B cell (primary cell): Measurements from ENCODE around the gene DPYSL3. TPM values are rescaled to one million over a fixed set of nuclear protein-coding genes. Genes with fewer than 3 reads are reported as not detected.

Experiments used
- ATAC-seq: fragments of 200-7000 bp; cut with Tn5 transposase; one replicate; pipeline ENCODE4 v1.10.0; 2021; ENCODE audit warnings: low read depth, mild to moderate bottlenecking, moderate number of reproducible peaks, moderate library complexity
- CTCF ChIA-PET: fragments of 350-600 bp; sonication (Branson Sonifier 250); formaldehyde crosslinking; loops from one replicate; lab custom pipeline; 2021; ENCODE audit warnings: antibody characterized with exemption, inconsistent platforms; lab: Charles Lee
- POLR2A ChIA-PET: fragments of 350-600 bp; sonication (Branson Sonifier 250); formaldehyde crosslinking; loops from one replicate; lab custom pipeline; 2021; ENCODE audit warnings: antibody characterized with exemption; lab: Charles Lee
- DNase-seq: peaks from one replicate; pipeline ENCODE4 v3.0.0; 2013
- H2AFZ ChIP-seq: 2 replicates; pipeline ENCODE4 v1.6.1; 2012; ENCODE audit warnings: mild to moderate bottlenecking, low read depth, low read length; ENCODE audit not compliant: insufficient read depth, poor library complexity, severe bottlenecking
- H3K27ac ChIP-seq, 2 donors: 1 replicate in 1 of 2; 2 replicates in 1 of 2; pipeline ENCODE4 v1.5.1; 2012 to 2013; ENCODE audit warnings: low read length in 2 of 2, mild to moderate bottlenecking in 2 of 2, moderate library complexity in 1 of 2
- H3K27me3 ChIP-seq, 4 experiments: fragments of 200-600 bp in 1 of 4; sonication (generic) in 1 of 4; replicated peaks in 1 of 4; 1 replicate in 2 of 4; 2 replicates in 2 of 4; pipeline versions ENCODE4 v1.6.1 to v1.7.0; 2013 to 2016; ENCODE audit warnings: low read length in 3 of 4, mild to moderate bottlenecking in 2 of 4, mixed read lengths in 1 of 4, moderate library complexity in 1 of 4; ENCODE audit not compliant: insufficient read depth in 4 of 4, control insufficient read depth in 3 of 4; ENCODE audit errors: control extremely low read depth in 1 of 4
- H3K36me3 ChIP-seq, 2 experiments: replicated peaks in 1 of 2; 1 replicate in 1 of 2; 2 replicates in 1 of 2; pipeline versions ENCODE4 v1.6.1 to v1.7.1; 2013; ENCODE audit warnings: low read length in 1 of 2; ENCODE audit not compliant: insufficient read depth in 2 of 2, control insufficient read depth in 1 of 2; ENCODE audit errors: control extremely low read depth in 1 of 2, extremely low read depth in 1 of 2
- H3K4me1 ChIP-seq, 2 donors: fragments of 200-600 bp in 1 of 2; sonication (generic) in 1 of 2; 1 replicate in 1 of 2; 2 replicates in 1 of 2; pipeline versions ENCODE4 v1.5.1 to v1.6.1; 2013 to 2017; ENCODE audit warnings: low read length in 2 of 2; ENCODE audit not compliant: control insufficient read depth in 2 of 2, insufficient read depth in 2 of 2
- H3K4me2 ChIP-seq: replicated peaks from 2 replicates; pipeline ENCODE3; 2012; ENCODE audit warnings: mild to moderate bottlenecking, low read depth, low read length; ENCODE audit not compliant: poor library complexity, severe bottlenecking
- H3K4me3 ChIP-seq, 5 experiments: fragments of 200-600 bp in 1 of 5; sonication (generic) in 1 of 5; 1 replicate in 3 of 5; 2 replicates in 2 of 5; pipeline versions ENCODE4 v1.5.1 to v1.7.0; 2011 to 2016; ENCODE audit warnings: low read length in 4 of 5, mild to moderate bottlenecking in 4 of 5, low read depth in 2 of 5, control low read depth in 1 of 5, moderate library complexity in 1 of 5; ENCODE audit not compliant: insufficient read depth in 1 of 5; ENCODE audit errors: control extremely low read depth in 1 of 5, extremely low read depth in 1 of 5
- H3K79me2 ChIP-seq: fragments of 200-600 bp; sonication (generic); one replicate; pipeline ENCODE4 v1.6.0; 2016; ENCODE audit warnings: low read length; ENCODE audit not compliant: control insufficient read depth, insufficient read depth
- H3K9ac ChIP-seq: fragments of 200-600 bp; sonication (generic); 2 replicates; pipeline ENCODE4 v1.6.1; 2017; ENCODE audit warnings: mild to moderate bottlenecking, low read length, moderate library complexity
- H3K9me3 ChIP-seq, 3 donors: one replicate each; pipeline versions ENCODE4 v1.6.1 to v1.7.1; 2013; ENCODE audit warnings: low read length in 2 of 3; ENCODE audit not compliant: control insufficient read depth in 2 of 3, insufficient read depth in 1 of 3; ENCODE audit errors: control extremely low read depth in 1 of 3
- H4K20me1 ChIP-seq: 2 replicates; pipeline ENCODE4 v1.6.0; 2012; ENCODE audit warnings: mild to moderate bottlenecking, low read length; ENCODE audit not compliant: insufficient read depth, control insufficient read depth, poor library complexity, severe bottlenecking
- H3K27ac Mint-ChIP-seq: one replicate; pipeline ENCODE4 v1.8.0; 2021; ENCODE audit warnings: mixed read lengths
- H3K27me3 Mint-ChIP-seq: one replicate; pipeline ENCODE4 v1.8.0; 2021; ENCODE audit warnings: mixed read lengths
- H3K4me1 Mint-ChIP-seq: one replicate; pipeline ENCODE4 v1.8.0; 2021; ENCODE audit warnings: mixed read lengths
- H3K4me3 Mint-ChIP-seq: one replicate; pipeline ENCODE4 v1.8.0; 2021; ENCODE audit warnings: mixed read lengths
- H3K9me3 Mint-ChIP-seq: one replicate; pipeline ENCODE4 v1.8.0; 2022; ENCODE audit warnings: mixed read lengths; ENCODE audit not compliant: insufficient read depth
- CTCF ChIP-seq: fragments of 200-600 bp; IDR thresholded peaks from one replicate; pipeline ENCODE4 v1.8.0; 2022; ENCODE audit warnings: antibody characterized with exemption, mild to moderate bottlenecking
- EZH2 ChIP-seq: IDR thresholded peaks from 2 replicates; pipeline ENCODE4 v1.6.1; 2012; ENCODE audit warnings: borderline replicate concordance, low read depth, mild to moderate bottlenecking, moderate library complexity, low read length; ENCODE audit not compliant: insufficient read depth, poor library complexity, severe bottlenecking
- whole genome bisulfite sequencing: methylation state at CpG from one replicate; pipeline ENCODE4 v1.1.5; 2013; ENCODE audit warnings: missing lambda C conversion rate; ENCODE audit not compliant: insufficient coverage; 5-methylcytosine and 5-hydroxymethylcytosine counted together
- intact Hi-C: fragments of 100-400 bp; cut with micrococcal nuclease; formaldehyde crosslinking; loops from one replicate; pipeline ENCODE4 v1.10.0; 2022
- polyA plus RNA-seq: library from polyadenylated mRNA; depleted of rRNA; stranded (reverse); fragments of >200 nt; gene quantifications from 2 replicates; pipeline ENCODE4 v1.2.3, GENCODE V29; 2012
- total RNA-seq, 2 donors: library from RNA; stranded (reverse); fragments of 120-200 nt in 1 of 2; gene quantifications; 1 replicate in 1 of 2; 2 replicates in 1 of 2; pipeline versions ENCODE4 v1.2.3 to v1.2.4, GENCODE V29; 2013 to 2022

DPYSL3 gene
- total and polyA plus RNA-seq, 2 donors (not counting 1 experiment from before 2014, with no cell fraction given): not detected

- Histone ChIP-seq H3K9me3 (no peaks in the 10 kb centered on the region), H3K9ac (no peak overlapping the region), H3K4me3 (no peak overlapping the region), H3K36me3 (no peaks in the 10 kb centered on the region), H2AFZ (no peak overlapping the region), H3K27ac (no peak overlapping the region), H3K27me3 (no peaks in the 10 kb centered on the region), H4K20me1 (no peaks in the 10 kb centered on the region), H3K4me2 (no peak overlapping the region), H3K4me1 (no peaks in the 10 kb centered on the region), H3K79me2 (no peaks in the 10 kb centered on the region)
- POLR2A ChIA-PET: no interaction called here
- Mint-ChIP-seq H3K27ac (no peak overlapping the region), H3K9me3 (no peaks in the 10 kb centered on the region), H3K4me1 (no peaks in the 10 kb centered on the region), H3K4me3 (no peak overlapping the region), H3K27me3 (peaks cover 3% of the 10 kb centered on the region)
- CTCF ChIA-PET: no interaction called here
- no peak for DNase-seq
- intact Hi-C loops: no loop called here
- no peak for ATAC-seq
- TF ChIP-seq EZH2 (no peak), CTCF (no peak)
- 85% methylated on average over 6 of the region's 8 CpGs for WGBS
Observed at GRCh38 chr5:147410496-147411358, 99.1 kb downstream of the DPYSL3 start.

- Histone ChIP-seq H3K79me2 (no peaks in the 10 kb centered on the region), H3K4me2 (no peak overlapping the region), H3K27ac (no peak overlapping the region), H3K9ac (no peak overlapping the region), H3K9me3 (no peaks in the 10 kb centered on the region), H3K4me3 (no peak overlapping the region), H3K27me3 (no peaks in the 10 kb centered on the region), H2AFZ (no peak overlapping the region), H3K4me1 (no peaks in the 10 kb centered on the region), H4K20me1 (no peaks in the 10 kb centered on the region), H3K36me3 (no peaks in the 10 kb centered on the region)
- ATAC-seq (no peak), DNase-seq (no peak)
- no peak overlapping the region for H3K4me3 Mint-ChIP-seq
- no peaks in the 10 kb centered on the region for H3K9me3 Mint-ChIP-seq
- no peak overlapping the region for H3K27ac Mint-ChIP-seq
- intact Hi-C loops: no loop called here
- H3K27me3 Mint-ChIP-seq: peaks cover 3% of the 10 kb centered on the region
- POLR2A ChIA-PET: no interaction called here
- TF ChIP-seq EZH2 (no peak), CTCF (no peak)
- CTCF ChIA-PET: no interaction called here
- no CpG with 5 or more reads among the region's 2 CpGs for WGBS
- no peaks in the 10 kb centered on the region for H3K4me1 Mint-ChIP-seq
Observed at GRCh38 chr5:147408980-147409379, 100.9 kb downstream of the DPYSL3 start.
